Breast epithelium (tissue), 3 donors: ENCODE results near the gene C2orf81.
"Not testable (repeated sequence)": the region's sequence is repeated elsewhere in the genome, so short reads cannot be mapped to it uniquely, and the experiment has no call there.

Experiments used
- POLR2A ChIP-seq: fragments of 450-650 bp; IDR thresholded peaks from one replicate; pipeline ENCODE4 v1.6.1; 2016; ENCODE audit warnings: antibody characterized with exemption, mild to moderate bottlenecking, moderate library complexity
- POLR2AphosphoS5 ChIP-seq, 3 donors: sonication (generic); formaldehyde crosslinking; IDR thresholded peaks; one replicate each; pipeline ENCODE4 v1.6.1; 2017; ENCODE audit warnings: antibody characterized with exemption in 3 of 3
- TF ChIP-seq, protein P1 (sequence below), 3 donors: fragments of 450-650 bp; IDR thresholded peaks; one replicate each; pipeline ENCODE4 v1.5.1; 2016 to 2017; ENCODE audit warnings: antibody characterized with exemption in 3 of 3, mild to moderate bottlenecking in 3 of 3, moderate library complexity in 3 of 3

- TF ChIP-seq, protein P1, sequence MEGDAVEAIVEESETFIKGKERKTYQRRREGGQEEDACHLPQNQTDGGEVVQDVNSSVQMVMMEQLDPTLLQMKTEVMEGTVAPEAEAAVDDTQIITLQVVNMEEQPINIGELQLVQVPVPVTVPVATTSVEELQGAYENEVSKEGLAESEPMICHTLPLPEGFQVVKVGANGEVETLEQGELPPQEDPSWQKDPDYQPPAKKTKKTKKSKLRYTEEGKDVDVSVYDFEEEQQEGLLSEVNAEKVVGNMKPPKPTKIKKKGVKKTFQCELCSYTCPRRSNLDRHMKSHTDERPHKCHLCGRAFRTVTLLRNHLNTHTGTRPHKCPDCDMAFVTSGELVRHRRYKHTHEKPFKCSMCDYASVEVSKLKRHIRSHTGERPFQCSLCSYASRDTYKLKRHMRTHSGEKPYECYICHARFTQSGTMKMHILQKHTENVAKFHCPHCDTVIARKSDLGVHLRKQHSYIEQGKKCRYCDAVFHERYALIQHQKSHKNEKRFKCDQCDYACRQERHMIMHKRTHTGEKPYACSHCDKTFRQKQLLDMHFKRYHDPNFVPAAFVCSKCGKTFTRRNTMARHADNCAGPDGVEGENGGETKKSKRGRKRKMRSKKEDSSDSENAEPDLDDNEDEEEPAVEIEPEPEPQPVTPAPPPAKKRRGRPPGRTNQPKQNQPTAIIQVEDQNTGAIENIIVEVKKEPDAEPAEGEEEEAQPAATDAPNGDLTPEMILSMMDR (IDR thresholded peaks at IDR 0.05), result not testable (repeated sequence)
- not testable (repeated sequence) for TF ChIP-seq POLR2A; POLR2AphosphoS5 (IDR thresholded peaks at IDR 0.05)
Observed at GRCh38 chr2:74442483-74443297, 21.3 kb upstream of the C2orf81 start.
